NCI-H1694 (cell line): ENCODE data around the gene PRAC1.
"Not testable (repeated sequence)": the region's sequence is repeated elsewhere in the genome, so short reads cannot be mapped to it uniquely, and the experiment has no call there.

Experiments
- DNase-seq: peaks from one replicate; lab custom pipeline; 2025; lab: John Stamatoyannopoulos, UW

Gene PRAC1

DNA sequence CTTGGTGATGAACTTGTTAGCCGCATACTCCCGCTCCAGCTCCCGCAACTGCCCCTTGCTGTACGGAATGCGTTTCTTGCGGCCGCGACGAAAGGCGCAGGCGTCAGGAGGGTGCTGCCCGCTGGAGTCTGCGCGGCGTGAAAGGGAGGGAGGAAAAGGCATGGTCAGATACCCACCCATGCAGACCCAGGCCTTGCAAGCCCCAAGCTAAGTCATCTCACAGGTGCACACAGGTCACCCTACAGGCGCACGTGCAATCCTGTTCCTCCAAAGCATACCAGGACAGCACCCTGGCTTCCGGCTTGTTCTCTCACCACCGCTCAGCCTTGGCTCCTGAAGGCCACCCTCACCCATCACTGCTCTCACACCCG is 4.6 kb upstream of the PRAC1 start:
- no peak for DNase-seq

DNA sequence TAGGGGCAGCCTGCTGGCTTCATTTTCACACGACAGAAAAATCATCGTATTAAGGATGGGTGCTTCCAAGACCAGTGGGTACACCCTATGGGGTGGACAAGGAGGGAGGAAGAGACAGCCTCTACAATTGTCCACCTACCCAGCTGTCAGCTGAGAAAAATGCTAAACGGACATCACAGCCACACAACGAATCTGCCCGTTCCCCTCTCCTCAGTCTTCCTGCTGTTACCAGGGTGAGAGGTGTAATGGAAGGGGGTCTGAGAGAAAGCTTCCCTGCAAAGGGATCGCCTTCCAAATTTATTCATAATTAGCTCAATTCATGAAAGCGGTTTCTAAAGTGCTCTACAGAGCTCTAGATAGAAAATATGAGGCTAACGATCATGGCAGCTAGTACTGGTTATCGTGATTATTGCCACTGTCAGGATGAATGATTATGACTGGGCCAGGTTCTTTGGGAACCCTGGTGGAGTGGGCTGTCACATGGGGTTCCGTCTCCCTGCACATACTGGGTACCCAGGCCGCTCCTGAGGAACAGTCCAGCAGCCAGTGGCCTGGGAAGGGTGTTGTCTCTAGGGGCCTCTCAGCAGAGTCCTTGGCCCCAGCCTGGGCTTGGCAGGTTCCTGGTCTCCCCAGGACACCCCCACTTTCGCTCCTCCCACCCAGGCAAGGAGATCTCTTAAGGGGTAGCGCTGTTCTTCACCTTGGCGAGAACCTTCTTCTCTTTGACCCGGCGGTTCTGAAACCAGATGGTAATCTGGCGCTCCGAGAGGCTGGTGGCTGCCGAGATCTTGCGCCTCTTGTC is 4.0 kb upstream of the PRAC1 start:
- no peak for DNase-seq

DNA sequence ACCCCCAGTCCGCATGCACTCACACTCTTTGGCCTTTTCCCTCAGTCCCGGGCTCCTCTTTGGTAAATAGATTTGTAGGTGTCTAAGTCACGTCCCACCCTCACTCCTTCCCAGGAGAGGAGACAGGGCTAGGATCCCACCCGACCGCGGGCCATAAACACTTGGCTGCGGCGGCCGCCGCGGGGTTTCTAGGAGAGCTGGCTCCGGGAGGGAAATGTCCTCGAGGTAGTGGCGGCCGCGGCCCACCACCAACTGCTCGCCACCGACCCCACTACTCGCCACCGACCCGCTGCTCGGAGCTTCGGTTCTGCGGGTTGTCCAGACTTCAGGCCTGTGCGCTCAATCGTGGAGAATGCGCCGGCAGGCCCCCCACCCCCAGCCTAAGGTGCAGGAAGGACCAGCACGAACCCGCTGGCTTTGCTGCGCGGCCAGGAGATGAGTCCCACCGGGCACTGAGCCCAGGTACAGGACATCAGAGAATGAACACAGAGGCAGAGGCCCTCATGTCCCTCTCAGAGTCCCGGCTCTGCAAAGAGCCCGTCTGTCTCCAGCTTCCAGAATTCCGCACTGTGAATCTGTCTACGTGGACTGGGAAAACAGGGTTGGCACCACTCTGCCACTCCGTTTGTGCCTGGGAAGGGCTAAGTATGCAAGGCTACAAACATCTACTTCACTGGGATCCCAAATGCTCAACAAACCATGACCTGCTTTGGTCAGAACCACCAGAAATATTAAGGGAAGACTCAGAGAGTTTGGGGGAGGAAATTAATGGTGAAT is 3.2 kb upstream of the PRAC1 start:
- DNase-seq = no peak

DNA sequence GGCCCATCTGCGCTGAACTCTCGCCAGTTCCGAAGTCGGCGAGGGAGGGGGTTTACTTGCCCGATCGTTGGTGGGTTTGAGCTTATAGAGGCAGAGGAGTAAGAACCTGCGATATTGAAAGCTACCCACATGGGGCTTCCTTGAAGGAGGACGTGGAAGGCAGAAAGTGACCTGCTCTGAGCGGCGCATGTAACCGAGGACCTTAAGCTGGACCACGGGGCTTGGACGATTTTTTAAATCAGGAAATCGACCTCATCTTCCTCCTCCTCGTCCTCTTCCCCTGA is 2.6 kb upstream of the PRAC1 start:
- DNase-seq = no peak

DNA sequence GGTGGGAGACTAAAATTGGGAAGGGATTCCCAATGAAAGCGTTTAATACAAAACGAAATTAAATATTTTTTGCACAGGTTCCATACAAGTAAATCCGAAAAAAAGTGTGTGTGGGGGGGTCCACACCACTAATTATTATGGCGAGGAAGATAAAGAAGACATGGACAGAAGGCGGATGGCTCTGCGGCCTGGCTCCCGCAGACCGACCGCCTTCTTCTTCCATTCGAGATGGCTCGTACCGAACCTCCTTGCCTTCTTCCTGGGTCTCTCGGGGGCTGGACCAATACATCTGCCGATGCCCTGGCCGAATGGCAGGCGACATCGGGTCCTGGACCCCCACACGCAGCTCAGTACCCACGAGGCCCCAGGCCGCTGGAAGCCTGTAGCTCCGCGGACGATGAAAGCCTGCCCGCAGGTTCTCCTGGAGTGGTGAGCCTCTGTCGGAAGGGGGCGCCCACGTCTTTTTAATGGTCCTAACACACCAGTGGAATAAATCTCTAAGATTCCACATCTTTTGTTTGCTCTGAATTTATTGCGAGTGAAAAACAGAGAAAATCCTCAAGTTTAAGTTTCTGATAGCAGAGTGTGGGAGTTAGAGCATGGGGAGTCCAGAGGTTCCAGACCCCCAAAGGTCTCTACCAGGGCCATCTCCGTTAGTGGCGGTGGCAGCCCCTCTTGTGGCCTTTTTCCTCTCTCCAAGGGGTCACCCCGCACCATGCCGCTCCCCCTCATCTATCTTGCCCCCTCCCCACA is 2.1 kb upstream of the PRAC1 start:
- DNase-seq = peak; percentile 62

DNA sequence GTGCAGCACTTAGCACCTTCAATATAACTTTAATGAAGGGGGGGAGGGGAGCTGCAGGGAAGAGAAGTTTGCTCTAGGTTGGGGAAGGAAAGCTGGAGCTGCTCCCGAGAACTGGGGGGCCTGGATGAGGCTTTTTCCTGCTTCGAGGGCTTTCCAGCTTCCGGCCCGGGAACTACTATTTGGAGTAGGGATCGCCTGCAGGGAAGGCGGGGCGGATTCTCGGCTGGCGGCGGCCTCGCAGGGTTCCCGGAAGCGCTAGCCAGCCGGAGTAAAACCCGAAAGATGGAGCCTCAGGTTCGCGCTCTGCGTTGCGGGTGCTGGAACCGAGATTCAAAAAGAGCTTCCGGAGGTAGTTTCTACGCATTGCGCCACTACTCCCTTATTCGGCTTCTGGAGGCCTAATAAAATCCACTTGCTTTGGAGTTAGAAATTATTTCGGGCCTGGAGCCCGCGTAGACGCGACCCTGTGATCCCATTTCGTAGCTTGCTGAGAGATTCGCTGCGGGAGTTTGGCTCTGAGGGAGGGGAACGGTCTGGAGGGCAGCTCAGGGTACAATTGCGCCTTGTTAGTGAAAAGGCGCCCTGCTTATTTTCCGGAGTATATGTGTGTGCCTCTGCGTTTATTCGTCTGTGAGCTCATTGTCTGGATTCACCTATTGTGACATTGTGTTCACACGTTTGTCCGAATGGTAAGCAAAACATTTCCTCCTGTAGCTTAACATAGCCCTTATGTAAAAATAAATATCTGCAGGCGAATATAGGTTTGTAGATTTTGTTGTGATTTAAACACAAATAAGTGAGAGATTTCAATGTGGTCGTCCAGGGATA is 1.3 kb upstream of the PRAC1 start:
- DNase-seq = no peak

DNA sequence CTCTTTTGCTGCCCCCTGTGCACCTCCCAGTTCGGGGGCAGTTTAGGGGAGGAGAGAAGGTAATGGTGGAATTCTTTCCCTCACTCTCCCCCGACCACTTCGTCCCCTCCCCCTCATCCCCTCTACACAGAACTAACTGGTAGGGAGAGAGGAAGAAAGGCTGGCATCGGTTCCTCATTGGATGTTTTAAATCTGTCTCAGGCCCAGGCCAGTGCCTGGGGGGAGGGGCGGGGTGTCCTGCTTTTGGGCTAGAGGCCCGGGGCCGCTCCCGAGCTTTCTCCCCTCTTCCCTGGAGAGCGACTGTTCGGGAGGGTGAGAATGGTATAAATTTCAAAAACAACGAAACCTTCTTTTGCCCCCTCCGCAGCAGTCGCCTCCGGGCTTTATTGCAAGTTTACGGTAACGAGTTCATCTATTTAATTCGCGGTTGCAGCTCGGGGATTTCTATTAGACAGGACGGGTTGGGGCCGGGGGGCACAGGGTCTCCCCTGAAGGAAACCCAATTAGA is 651 bp upstream of the PRAC1 start, which contains the start of gene PRAC2:
TSS of gene PRAC2 (plus strand) at position 271 of the 508 bp plus-strand sequence. CDS start 1,226 bp downstream, outside the sequence.
- DNase-seq = no peak

DNA sequence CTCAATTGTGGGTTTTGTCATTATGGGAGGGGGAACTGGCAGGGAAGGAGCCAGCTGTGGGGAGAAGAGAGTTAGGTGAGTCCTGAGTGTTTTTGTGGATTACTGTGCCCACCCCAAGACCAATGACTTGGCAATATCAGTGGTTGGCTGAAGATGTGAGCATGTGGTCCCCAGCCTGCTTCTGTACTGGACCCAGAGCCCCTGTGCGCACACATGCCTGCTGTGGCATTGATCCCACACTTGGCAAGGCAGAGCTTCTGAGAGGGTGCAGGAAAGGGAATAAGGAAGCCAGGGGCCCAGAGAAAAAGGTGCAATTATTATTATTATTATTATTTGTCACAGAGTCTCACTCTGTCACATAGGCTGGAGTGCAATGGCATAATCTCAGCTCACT is 1.3 kb downstream of the PRAC1 start:
- DNase-seq = no peak

DNA sequence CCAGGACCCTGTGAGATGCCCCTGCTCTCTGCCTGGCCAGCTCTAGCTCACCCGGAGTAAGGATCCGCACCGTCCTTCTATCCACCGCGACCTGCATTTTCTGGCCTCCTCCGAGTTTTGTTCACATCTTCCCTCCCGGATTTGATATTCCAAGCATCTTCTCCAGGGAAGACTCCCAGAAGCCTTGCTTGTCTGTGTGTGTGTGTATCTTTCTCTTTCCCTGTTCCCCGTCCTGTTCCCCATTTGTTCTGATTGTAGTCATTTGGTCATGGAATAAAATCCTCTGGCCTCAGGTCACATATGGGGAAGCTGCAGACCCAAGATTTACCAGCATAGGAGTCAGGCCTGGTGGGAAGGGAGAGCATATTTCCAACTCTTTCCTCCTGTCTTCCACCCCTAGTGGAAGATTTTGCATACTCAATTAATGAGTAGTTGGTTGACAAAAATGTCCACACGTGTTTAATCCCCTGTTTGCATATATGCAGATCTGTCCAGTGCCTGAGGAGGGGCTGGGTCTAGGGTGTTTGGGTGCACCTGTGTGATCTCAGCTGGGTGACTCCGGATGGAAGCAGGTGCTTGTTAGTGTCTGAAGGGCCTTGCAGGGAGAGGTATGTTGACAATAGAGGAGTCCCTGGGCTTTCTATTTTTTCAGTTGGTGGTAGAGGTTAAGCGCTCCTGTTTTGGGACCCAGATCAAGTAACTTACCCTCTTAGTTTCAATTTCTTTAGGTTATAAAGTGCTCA is 1.9 kb downstream of the PRAC1 start:
- no peak for DNase-seq

DNA sequence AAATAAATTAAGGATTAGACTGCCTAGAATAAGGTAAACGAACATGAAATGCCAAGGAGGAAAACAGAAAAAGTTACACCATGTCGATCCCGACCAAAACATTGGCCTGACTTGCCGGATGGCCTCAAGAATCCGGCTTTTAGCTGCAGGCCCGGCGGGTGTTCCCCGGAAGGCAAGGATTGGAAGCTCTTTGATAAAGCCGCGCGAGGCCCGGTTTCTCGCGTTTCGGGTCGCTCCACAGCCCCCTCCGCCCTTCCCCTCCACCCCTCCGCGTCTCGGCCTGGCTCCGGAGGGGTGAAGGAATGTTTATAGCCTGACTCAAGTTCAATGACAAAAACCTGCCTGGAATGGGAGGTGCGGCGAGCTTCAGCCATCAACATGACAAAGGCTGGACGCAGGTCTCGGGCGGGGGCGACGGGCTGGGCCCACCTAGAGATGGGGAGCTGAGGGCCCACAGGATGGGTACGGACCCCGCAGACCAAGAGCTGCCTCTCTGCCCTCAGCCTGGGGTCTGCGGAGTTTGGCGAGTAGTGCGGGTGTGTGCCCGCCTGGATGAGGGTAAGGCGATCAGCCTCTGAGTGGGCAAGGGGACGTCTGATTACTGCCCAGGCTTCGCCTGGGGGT is 2.6 kb downstream of the PRAC1 start:
- no peak for DNase-seq

DNA sequence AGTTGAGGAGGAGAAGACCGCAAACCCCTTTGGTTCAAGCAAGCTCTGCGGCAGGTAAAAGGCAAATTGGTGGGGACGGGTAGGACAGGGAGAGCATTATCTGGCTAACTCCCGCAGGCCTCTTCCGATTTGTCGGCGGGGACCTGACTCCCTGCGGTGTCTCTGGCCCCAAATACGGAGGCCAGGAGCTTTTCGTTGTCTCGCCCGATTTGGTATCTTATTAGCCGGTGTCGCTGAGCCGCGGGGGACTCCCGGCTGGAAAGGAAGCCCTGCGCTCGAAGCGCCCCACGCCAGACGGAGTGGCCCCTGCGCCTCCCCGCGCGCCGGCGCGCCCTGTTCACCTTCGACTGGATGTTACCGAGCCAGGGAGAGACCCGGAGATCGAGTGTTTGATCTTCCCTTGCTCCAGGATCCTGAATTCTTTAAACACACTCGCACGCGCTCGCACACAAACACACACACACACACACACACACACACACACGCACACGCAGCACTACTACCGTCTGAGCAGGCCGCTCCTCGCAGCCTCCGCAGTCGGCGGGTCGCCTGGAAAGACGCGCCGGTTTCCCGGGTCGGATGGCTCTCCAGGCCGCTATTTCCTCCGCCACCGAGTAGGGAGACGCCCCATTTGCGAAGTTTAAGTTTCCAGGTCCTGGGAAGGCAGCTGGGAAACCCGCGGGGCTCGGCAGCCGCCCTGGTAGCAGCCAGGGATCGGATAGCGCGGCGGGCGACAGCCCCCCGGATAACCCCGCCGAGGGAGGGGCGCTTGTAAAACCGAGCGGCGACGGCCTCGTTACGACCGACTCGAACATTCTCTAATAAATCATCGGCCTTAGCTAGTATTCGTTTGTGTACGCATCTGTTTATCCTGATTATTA is 3.3 kb downstream of the PRAC1 start:
- DNase-seq = no peak

DNA sequence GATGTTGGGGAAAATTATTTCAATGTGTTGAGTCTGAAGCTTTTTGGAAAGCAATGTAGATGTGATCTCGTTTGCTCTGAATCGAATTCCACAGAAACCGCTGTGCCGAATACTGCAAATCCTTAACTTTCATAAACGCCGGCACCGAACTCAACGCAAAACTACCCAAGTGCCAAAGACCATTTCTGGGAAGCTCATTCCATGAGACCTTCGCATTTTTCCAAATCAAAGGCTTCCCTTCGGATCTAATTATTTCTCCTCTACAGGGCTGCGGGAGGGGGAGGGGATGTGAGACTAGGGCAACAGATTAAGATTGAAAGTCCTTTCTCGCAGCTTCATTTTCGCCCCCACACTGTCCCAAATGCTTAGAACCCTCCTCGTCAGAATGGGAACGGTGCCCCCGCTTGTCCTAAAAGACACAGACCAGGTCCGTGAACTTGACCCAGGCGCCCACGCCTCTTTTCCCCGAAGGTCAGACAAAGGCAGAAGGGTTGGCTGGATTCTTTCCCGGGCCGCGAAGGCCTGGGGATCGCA is 4.0 kb downstream of the PRAC1 start:
- DNase-seq = no peak

DNA sequence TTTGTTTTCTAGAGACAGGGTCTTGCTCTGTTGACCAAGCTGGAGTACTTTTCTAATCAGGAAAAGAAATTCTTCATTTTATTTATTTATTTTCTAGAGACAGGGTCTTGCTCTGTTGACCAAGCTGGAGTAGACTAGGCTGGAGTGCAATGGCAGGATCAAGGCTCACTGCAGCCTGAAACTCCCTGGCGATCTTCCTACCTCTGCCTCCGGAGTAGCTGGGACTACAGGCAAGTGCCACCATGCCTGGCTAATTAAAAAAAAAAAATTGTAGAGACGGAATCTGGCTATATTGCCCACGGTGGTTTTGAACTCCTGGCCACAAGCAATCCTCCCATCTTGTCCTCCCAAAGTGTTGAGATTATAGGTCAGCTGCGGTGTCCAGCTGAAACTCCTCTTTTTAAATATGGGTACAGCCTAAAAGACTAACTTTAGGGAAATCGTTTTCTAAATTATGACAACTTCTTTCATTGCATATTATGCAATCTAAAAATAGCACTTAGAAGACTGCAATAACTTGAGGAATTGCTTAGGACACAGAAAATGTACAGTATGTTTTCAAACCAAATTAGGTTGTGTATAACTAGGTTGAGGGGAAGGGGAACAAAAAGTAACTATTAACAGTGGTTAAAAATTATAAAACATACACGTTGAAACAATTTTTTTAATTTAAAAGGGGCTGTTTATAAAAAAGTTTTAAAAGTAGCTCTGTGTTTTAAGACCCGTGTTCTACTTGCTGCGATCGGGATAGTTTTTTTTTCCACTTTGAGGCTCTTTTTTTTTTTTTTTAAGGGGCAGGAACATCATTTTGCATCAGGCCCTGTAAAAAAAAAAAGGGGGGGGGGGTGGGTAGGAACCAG is 4.7 kb downstream of the PRAC1 start:
- DNase-seq = no peak

DNA sequence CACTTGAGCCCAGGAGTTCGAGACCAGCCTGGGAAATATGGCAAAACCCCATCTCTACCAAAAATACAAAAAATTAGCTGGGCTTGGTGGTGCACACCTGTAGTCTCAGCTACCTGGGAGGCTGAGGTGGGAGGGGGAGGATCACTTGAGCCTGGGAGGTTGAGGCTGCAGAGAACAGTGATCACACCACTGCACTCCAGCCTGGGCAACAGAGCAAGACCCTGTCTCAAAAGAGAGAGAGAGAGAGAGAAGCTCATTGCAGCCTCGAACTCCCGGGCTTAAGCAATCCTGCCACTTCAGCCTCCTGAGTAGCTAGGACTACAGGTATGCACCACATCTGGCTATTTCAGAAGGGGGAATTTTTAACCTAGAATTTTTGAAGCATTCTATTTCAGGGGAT is 5.8 kb downstream of the PRAC1 start:
- DNase-seq = not testable (repeated sequence)

DNA sequence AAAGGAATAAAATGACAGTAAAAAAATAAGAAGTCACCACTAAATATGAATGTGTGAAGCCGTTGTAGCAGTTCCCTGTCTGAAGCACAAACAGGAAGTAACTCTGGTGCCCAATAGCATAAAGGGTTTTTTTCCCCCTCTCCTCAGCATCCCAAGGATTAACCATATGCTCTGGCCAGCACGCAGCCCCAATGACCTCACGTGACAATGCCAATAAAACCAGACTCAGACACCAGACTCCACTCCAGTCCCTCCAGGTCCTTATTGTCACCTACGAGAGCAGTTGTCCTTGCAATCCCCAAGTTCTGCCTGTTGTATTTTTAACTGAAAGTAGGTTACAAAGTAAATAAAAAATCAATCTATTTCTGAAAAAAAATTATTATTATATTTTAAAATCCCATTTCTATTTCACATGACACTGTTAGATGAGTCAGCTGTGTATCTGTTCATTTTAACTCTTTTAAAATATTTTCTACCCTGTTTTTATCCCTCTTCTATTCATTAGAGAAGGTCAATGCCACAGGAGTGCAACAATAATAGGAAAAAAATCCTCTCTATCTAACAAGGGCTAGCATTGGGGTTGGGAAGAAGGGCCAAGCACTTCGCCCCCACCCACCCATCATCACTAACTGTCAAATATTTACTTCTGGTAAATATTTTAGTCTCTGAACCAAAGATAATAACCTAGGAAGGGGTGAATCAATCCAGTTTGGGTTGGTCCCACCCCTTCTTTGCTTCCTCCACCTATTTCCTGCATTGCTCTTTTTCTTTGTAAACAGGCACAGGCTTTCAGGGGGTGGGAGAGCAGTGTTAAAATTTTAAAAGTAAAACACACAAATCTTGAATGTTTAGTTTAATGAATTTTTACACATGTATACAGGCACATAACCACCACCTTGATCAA is 6.6 kb downstream of the PRAC1 start:
- no peak for DNase-seq

DNA sequence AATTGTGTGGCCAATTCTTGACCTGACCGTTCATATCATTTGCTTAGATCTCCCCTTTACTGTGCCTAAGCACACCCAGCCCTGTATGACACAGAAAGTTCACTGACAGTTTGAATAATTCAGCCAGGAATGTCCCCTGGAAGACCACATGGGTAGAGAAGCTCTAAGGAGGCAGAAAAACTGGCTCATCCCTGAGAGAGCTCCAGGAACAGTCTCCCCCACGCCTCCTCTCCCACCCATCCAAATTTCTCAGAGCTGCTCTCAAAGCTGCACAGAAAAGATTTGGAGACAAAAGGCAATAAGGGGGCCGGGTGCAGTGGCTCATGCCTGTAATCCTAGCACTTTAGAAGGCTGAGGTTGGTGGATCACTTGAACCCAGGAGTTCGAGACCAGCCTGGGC is 11.2 kb downstream of the PRAC1 start:
- no peak for DNase-seq
